ENCODE measurements around the gene L3MBTL4.

L3MBTL4 gene

GRCh38 chr18:5951515-5952091, 463.1 kb downstream of the L3MBTL4 start:
- no peak overlapping the region for H3K4me3 ChIP-seq (ENCODE audit: low read depth, low read length)
- DNase-seq (ENCODE audit: low read depth), result no peak
- TF ChIP-seq CTCF (IDR thresholded peaks at IDR 0.05; ENCODE audit: low read depth, low read length, missing control alignments), result no peak

DNA sequence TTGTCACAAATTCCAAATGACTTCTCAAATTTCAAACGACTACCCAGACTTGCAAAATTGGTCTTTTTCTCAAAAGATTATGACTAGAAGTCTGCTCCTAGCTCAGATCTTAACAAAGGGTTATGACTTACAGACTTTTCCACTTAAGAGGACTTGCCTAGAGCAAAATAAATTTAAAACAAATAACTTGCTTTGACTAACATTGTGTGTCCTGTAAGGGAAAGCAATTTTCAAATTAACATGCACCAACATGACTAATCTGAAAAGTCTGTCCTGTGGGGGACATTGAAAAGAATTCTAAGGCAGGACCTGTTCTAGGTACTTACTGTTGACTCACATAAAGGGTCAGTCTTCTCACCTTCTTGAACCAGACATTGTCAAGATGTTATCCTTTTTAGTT, 465.9 kb downstream of the L3MBTL4 start:
- no peak for DNase-seq (ENCODE audit: low read depth)
- H3K4me3 ChIP-seq (ENCODE audit: low read depth, low read length), result no peak overlapping the region
- TF ChIP-seq CTCF (IDR thresholded peaks at IDR 0.05; ENCODE audit: low read depth, low read length, missing control alignments), result no peak

- no peak for DNase-seq (ENCODE audit: low read depth)
- TF ChIP-seq CTCF (IDR thresholded peaks at IDR 0.05; ENCODE audit: low read depth, low read length, missing control alignments), result no peak
- H3K4me3 ChIP-seq (ENCODE audit: low read depth, low read length), result no peak overlapping the region
Measured at GRCh38 chr18:5948237-5948636, 466.5 kb downstream of the L3MBTL4 start.

DNA sequence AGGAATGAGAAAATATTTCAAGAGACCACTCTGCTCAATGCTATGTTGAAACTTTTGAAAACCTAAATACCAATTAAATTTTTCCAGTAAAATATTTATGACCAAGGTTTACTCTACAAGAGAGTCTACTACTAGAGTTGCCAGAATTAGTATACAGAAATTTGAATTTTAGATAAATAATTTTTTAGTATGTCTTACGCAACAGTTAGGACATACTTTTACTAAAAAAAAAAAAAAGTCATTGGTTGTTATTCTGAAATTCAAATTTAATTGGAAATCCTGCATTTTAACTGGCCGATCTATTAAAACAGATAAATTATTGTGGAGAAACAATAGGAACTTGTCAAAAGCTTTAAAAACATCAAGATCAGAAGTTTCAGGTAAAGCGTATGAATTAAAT, 470.3 kb downstream of the L3MBTL4 start:
- H3K4me3 ChIP-seq (ENCODE audit: low read depth, low read length), result no peak overlapping the region
- no peak for TF ChIP-seq CTCF (IDR thresholded peaks at IDR 0.05; ENCODE audit: low read depth, low read length, missing control alignments)

DNA sequence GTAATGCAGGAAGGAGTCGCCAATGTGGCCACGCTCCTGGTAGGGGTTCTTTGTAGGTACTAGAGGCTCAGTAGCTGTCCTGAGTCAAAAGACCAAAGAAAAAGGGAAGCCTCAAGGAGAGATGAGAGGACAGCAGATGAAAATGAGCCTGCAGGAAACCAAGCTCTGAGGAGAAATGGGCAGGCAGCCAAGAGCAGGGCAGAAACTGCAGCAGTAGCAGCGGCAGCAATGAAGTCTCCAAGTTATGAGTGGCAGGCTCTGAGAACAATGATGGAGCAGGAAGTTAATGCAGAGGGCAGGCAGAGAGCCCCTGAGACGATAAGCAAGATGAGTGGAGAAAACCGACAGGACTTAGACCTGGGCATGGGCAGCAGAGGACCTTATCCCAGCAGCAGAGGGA, 471.2 kb downstream of the L3MBTL4 start:
- DNase-seq (ENCODE audit: low read depth), result no peak
- H3K4me3 ChIP-seq (ENCODE audit: low read depth, low read length), result no peak overlapping the region
- TF ChIP-seq CTCF (IDR thresholded peaks at IDR 0.05; ENCODE audit: low read depth, low read length, missing control alignments), result no peak

More for the DNA sequence above, 470.3 kb downstream of the L3MBTL4 start:
- no peak for DNase-seq (ENCODE audit: low read depth)

DNA sequence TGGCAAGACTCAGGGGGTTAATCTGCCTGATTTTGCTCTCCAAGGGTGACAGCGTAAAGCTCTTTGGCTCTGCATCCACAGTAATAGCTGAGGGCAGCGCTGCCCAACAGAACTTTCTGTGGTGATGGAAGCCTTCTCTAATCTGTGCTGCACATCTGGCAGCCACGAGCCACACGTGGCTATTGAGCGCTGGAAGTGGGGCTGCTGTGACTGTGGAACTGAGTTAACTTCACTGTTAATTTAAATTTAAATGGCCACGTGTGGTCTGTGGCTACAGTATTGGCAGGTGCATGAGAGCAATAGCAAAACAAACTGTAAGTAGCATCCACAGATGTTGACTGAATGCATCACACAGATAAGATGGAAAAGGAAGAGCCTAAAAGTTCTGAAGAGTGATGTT, 472.1 kb downstream of the L3MBTL4 start:
- no peak for TF ChIP-seq CTCF (IDR thresholded peaks at IDR 0.05; ENCODE audit: low read depth, low read length, missing control alignments)
- no peak overlapping the region for H3K4me3 ChIP-seq (ENCODE audit: low read depth, low read length)
- no peak for DNase-seq (ENCODE audit: low read depth)

- no peak overlapping the region for H3K4me3 ChIP-seq (ENCODE audit: low read depth, low read length)
- no peak for DNase-seq (ENCODE audit: low read depth)
- TF ChIP-seq CTCF (IDR thresholded peaks at IDR 0.05; ENCODE audit: low read depth, low read length, missing control alignments), result no peak
Measured at GRCh38 chr18:5941890-5942289, 472.8 kb downstream of the L3MBTL4 start.

All from GM12864 (cell line).